ENCODE results near the gene LRP8.

- TF ChIP-seq CTCF (IDR thresholded peaks at IDR 0.05) (no peak), EZH2 (IDR thresholded peaks at IDR 0.05; ENCODE audit: borderline replicate concordance, insufficient read depth, low read depth, low read length, poor library complexity, severe bottlenecking) (no peak)
These were observed 39.1 kb upstream of the LRP8 start for GRCh38 chr1:53366901-53367502.

Measured in B cell (primary cell).